AG04450 (cell line): Measurements from ENCODE around the gene RAB4B. TPM values are rescaled to one million over a fixed set of nuclear protein-coding genes. Genes with fewer than 3 reads are reported as not detected.
A peak's percentile ranks its signal among the peaks of the same experiment; 100 is the strongest.

ENCODE experiments used
- CTCF ChIA-PET: fragments of 300-600, 350-600 bp; formaldehyde crosslinking; extraction: SDS; loops from one replicate; lab custom pipeline; 2022; ENCODE audit warnings: antibody characterized with exemption, inconsistent platforms; lab: Charles Lee
- POLR2A ChIA-PET: fragments of 350-600 bp; formaldehyde crosslinking; extraction: SDS; loops from one replicate; lab custom pipeline; 2021; ENCODE audit warnings: antibody characterized with exemption, inconsistent platforms; lab: Yijun Ruan, JAX
- DNase-seq: peaks from one replicate; pipeline ENCODE4 v3.0.0-alpha.2; 2011; ENCODE audit warnings: low read depth, low spot score
- H3K27ac ChIP-seq: one replicate; pipeline ENCODE4 v1.5.1; 2012; ENCODE audit warnings: low read depth, low read length, control low read depth
- H3K27me3 ChIP-seq: one replicate; pipeline ENCODE4 v1.6.0; 2012; ENCODE audit warnings: low read length; ENCODE audit not compliant: control insufficient read depth, insufficient read depth
- H3K4me3 ChIP-seq: 2 replicates; pipeline ENCODE4 v1.5.1; 2011; ENCODE audit warnings: mild to moderate bottlenecking, low read depth, low read length, control low read depth
- H3K9me3 ChIP-seq: 2 replicates; pipeline ENCODE4 v1.5.1; 2012; ENCODE audit warnings: low read length; ENCODE audit not compliant: control insufficient read depth, insufficient read depth
- CTCF ChIP-seq: IDR thresholded peaks from 2 replicates; pipeline ENCODE4 v1.5.1; 2011; ENCODE audit warnings: low read depth, low read length, control low read depth, inconsistent platforms
- polyA plus RNA-seq: library from polyadenylated mRNA; depleted of rRNA; stranded (reverse); fragments of >200 nt; gene quantifications from 2 replicates; pipeline ENCODE4 v1.2.3, GENCODE V29; 2011

Gene RAB4B
- polyA plus RNA-seq, 1 experiment = 14.0 TPM

DNA sequence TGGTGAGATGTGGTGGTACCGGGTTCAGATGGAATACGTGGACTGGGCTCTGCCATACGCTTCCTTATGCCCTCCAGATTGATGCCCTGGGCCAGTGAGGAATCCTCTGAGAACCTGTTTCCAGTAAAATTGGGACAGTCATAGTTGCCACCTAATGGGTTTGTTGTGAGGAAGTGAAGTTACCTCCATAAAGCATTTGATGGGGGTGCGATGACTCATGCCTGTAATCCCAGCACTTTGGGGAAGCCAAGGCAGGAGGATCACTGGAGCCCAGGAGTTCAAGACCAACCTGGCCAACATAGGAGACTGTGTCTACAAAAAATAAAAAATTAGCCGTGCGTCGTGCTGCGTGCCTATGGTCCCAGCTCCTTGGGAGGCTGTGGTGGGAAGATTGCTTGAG lies 22.3 kb upstream of the RAB4B start:
- no peak for DNase-seq
- CTCF ChIA-PET = interaction anchor here (2.2 kb wide), 1 partner anchor 122 kb away, joined by 5 read pairs; no protein-coding TSS in a partner anchor
- no peak for TF ChIP-seq CTCF
- Histone ChIP-seq H3K27ac (peak overlapping the region; percentile 11), H3K9me3 (no peaks in the 10 kb centered on the region), H3K27me3 (no peaks in the 10 kb centered on the region), H3K4me3 (no peak overlapping the region)
- POLR2A ChIA-PET = no interaction called here

DNA sequence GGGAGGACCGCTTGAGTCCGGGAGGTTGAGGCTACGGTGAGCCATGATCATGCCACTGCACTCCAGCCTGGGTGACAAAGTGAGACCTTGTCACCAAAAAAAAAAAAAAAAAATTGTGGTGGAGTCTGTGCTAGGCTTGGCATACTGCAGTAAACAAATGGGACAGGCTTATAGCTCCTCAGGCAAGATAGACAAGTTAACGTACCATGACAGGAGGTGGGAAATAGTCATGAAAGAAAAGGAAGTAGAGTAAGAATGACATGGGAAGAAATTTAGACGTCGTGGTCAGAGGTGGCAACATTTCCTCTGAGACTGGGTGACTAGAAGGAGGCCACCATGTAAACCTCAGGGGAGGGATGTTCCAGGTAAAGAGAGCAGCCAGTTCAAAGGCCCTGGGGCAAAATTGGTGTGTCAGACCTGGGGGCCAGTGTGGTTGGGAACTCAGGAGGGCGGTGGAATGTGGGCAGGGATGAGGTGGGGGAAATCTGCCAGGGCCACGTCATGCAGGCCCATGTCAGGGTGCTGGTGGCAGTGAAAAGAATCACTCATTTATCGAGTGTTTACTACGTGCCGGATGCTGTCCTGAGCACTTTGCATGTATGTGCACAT lies 21.4 kb upstream of the RAB4B start:
- CTCF ChIA-PET = interaction anchor here (1.1 to 2.2 kb wide), 3 partner anchors 21 to 122 kb away, joined by 4 to 5 read pairs (median 4); partner anchors contain the start of gene RAB4B
- Histone ChIP-seq H3K27ac (no peak overlapping the region), H3K9me3 (no peaks in the 10 kb centered on the region), H3K27me3 (no peaks in the 10 kb centered on the region), H3K4me3 (no peak overlapping the region)
- no peak for DNase-seq
- POLR2A ChIA-PET = interaction anchor here (0.5 to 1.4 kb wide), 2 partner anchors 21 to 216 kb away, joined by 4 read pairs; partner anchors contain the start of gene RAB4B
- no peak for TF ChIP-seq CTCF

- ChIA-PET CTCF (no interaction called here), POLR2A (no interaction called here)
- Histone ChIP-seq H3K4me3 (no peak overlapping the region), H3K27ac (no peak overlapping the region), H3K9me3 (no peaks in the 10 kb centered on the region; the same call in 1 of the 2 replicates), H3K27me3 (no peaks in the 10 kb centered on the region)
- no peak for TF ChIP-seq CTCF
- no peak for DNase-seq
These were observed 19.6 kb upstream of the RAB4B start for GRCh38 chr19:40758491-40758890.

GRCh38 chr19:40759352-40759751 lies 18.7 kb upstream of the RAB4B start:
- DNase-seq = no peak
- no peak for TF ChIP-seq CTCF
- CTCF ChIA-PET = no interaction called here
- no peak overlapping the region for H3K4me3 ChIP-seq
- no peak overlapping the region for H3K27ac ChIP-seq
- POLR2A ChIA-PET = no interaction called here
- no peaks in the 10 kb centered on the region for H3K27me3 ChIP-seq
- no peaks in the 10 kb centered on the region; the same call in 1 of the 2 replicates for H3K9me3 ChIP-seq

- Histone ChIP-seq H3K9me3 (no peaks in the 10 kb centered on the region; the same call in 1 of the 2 replicates), H3K4me3 (no peak overlapping the region), H3K27ac (no peak overlapping the region), H3K27me3 (no peaks in the 10 kb centered on the region)
- no peak for TF ChIP-seq CTCF
- DNase-seq = no peak
- POLR2A ChIA-PET = no interaction called here
- CTCF ChIA-PET = no interaction called here
These were observed 15.1 kb upstream of the RAB4B start for GRCh38 chr19:40762754-40763470.
